K562 (cell line): ENCODE results near the gene POLRMT. TPM values are rescaled to one million over a fixed set of nuclear protein-coding genes. Genes with fewer than 3 reads are reported as not detected.

ENCODE experiments used
- BMI1 ChIP-seq: fragments of 150-350 bp; IDR thresholded peaks from 2 replicates; pipeline ENCODE4 v1.6.1; 2014; ENCODE audit warnings: low read length
- CBFB ChIP-seq: sonication (generic); formaldehyde crosslinking; IDR thresholded peaks from 2 replicates; pipeline ENCODE4 v1.4.0; 2020; ENCODE audit warnings: mild to moderate bottlenecking, missing genetic modification reagents
- ESRRB ChIP-seq: fragments of 250-450 bp; sonication (Bioruptor Pico); IDR thresholded peaks from 2 replicates; pipeline ENCODE4 v1.5.0; 2020; ENCODE audit warnings: mild to moderate bottlenecking, moderate library complexity, borderline replicate concordance
- ETV5 ChIP-seq: sonication (generic); formaldehyde crosslinking; IDR thresholded peaks from 2 replicates; pipeline ENCODE4 v1.4.0; 2020; ENCODE audit warnings: low read depth, mild to moderate bottlenecking, missing genetic modification reagents
- GABPB2 ChIP-seq: fragments of 250-450 bp; sonication (Bioruptor Pico); conservative IDR thresholded peaks from 2 replicates; pipeline ENCODE4 v1.5.1; 2021; ENCODE audit warnings: mild to moderate bottlenecking
- GATA2 ChIP-seq: sonication (generic); formaldehyde crosslinking; IDR thresholded peaks from 2 replicates; pipeline ENCODE4 v1.4.0; 2020; ENCODE audit warnings: mild to moderate bottlenecking, missing genetic modification reagents
- HDAC2 ChIP-seq: fragments of 450-650 bp; IDR thresholded peaks from 2 replicates; pipeline ENCODE4 v1.6.1; 2016; ENCODE audit warnings: mild to moderate bottlenecking
- HNRNPUL1 ChIP-seq: fragments of 200-400 bp; formaldehyde crosslinking; IDR thresholded peaks from 2 replicates; pipeline ENCODE4 v1.6.1; 2017; ENCODE audit warnings: low read length
- JUNB ChIP-seq: fragments of 450-650 bp; formaldehyde crosslinking; conservative IDR thresholded peaks from 2 replicates; pipeline ENCODE4 v1.4.0; 2020; ENCODE audit warnings: mild to moderate bottlenecking
- MCM7 ChIP-seq, 2 experiments: fragments of 450-650 bp; IDR thresholded peaks; 2 replicates each; pipeline ENCODE4 v1.6.1; 2016 to 2018
- NCOA4 ChIP-seq: fragments of 450-650 bp; IDR thresholded peaks from 2 replicates; pipeline ENCODE4 v1.6.1; 2018; ENCODE audit warnings: mild to moderate bottlenecking; ENCODE audit not compliant: partially characterized antibody
- NCOA6 ChIP-seq: fragments of 450-650 bp; IDR thresholded peaks from 2 replicates; pipeline ENCODE4 v1.6.1; 2017; ENCODE audit warnings: mild to moderate bottlenecking
- NR2C1 ChIP-seq, 2 experiments: fragments of 450-650 bp; IDR thresholded peaks; 2 replicates each; pipeline ENCODE4 v1.6.1; 2017; ENCODE audit warnings: mild to moderate bottlenecking in 2 of 2, antibody characterized with exemption in 1 of 2, inconsistent platforms in 1 of 2, missing compliant biosample characterization in 1 of 2, missing genetic modification characterization in 1 of 2
- NR4A1 ChIP-seq, 2 experiments: fragments of 250-450 bp in 1 of 2; fragments of 450-650 bp in 1 of 2; sonication (Bioruptor Pico) in 1 of 2; IDR thresholded peaks; 2 replicates each; pipeline versions ENCODE4 v1.4.0 to v1.6.1; 2016 to 2020; ENCODE audit warnings: mild to moderate bottlenecking in 2 of 2, missing compliant biosample characterization in 1 of 2, missing genetic modification characterization in 1 of 2, moderate library complexity in 1 of 2
- POLR2H ChIP-seq: IDR thresholded peaks from 2 replicates; pipeline ENCODE4 v1.6.1; 2016; ENCODE audit warnings: missing genetic modification characterization, low read depth, mild to moderate bottlenecking, control low read depth, missing compliant biosample characterization, moderate library complexity
- RNF2 ChIP-seq: sonication (generic); IDR thresholded peaks from 2 replicates; pipeline ENCODE4 v1.6.1; 2016
- SETDB1 ChIP-seq: IDR thresholded peaks from one replicate; pipeline ENCODE4 v1.6.1; 2012; ENCODE audit warnings: low read length, control low read depth, inconsistent platforms
- XRCC4 ChIP-seq: IDR thresholded peaks from one replicate; pipeline ENCODE4 v1.6.1; 2011; ENCODE audit not compliant: insufficient read depth, insufficient read length; ENCODE audit errors: extremely low read depth
- ZBTB7A ChIP-seq: IDR thresholded peaks from 2 replicates; pipeline ENCODE4 v1.6.1; 2011; ENCODE audit warnings: low read depth, mild to moderate bottlenecking, low read length, moderate library complexity, borderline replicate concordance; ENCODE audit not compliant: control insufficient read depth
- ZFP30 ChIP-seq: fragments of 250-450 bp; sonication (Bioruptor Pico); IDR thresholded peaks from 2 replicates; pipeline ENCODE4 v1.8.0; 2022; ENCODE audit warnings: moderate library complexity, mild to moderate bottlenecking, inconsistent platforms, borderline replicate concordance
- ZHX1 ChIP-seq: fragments of 150-350 bp; conservative IDR thresholded peaks from 2 replicates; pipeline ENCODE4 v1.6.1; 2014; ENCODE audit warnings: low read length
- ZNF232 ChIP-seq: sonication (generic); formaldehyde crosslinking; IDR thresholded peaks from 2 replicates; pipeline ENCODE4 v1.8.0; 2022; ENCODE audit warnings: mild to moderate bottlenecking, missing genetic modification reagents
- polyA plus RNA-seq, 8 experiments: library from polyadenylated mRNA; depleted of rRNA in 4 of 8; stranded (reverse) in 5 of 8; unstranded in 3 of 8; fragments of >200 nt; fragmentation: Nextera tagmentation in 2 of 8; fragmentation: Illumina TruSeq in 1 of 8; extraction: Ambion mirVana in 2 of 8; extraction: Trizol in 1 of 8; gene quantifications; 2 replicates each; pipeline versions ENCODE4 v1.2.1 to v1.2.3, GENCODE V29; 2011 to 2014; ENCODE audit warnings: inconsistent platforms in 1 of 8, missing spikeins in 1 of 8
- total RNA-seq, 7 experiments: library from RNA; depleted of rRNA in 6 of 7; stranded (reverse); fragments of >200 nt in 6 of 7; fragmentation: Illumina TruSeq in 2 of 7; extraction: Trizol in 2 of 7; gene quantifications; 2 replicates each; pipeline versions ENCODE4 v1.2.1 to v1.2.3, GENCODE V29; 2011 to 2021; ENCODE audit warnings: low replicate concordance in 1 of 7
- TF ChIP-seq, protein P1 (sequence below): fragments of 200-400 bp; formaldehyde crosslinking; IDR thresholded peaks from 2 replicates; pipeline ENCODE4 v1.6.1; 2017; ENCODE audit warnings: mild to moderate bottlenecking, low read depth, low read length, moderate library complexity
- TF ChIP-seq, protein P2 (sequence below): fragments of 450-650 bp; IDR thresholded peaks from one replicate; pipeline ENCODE4 v1.6.1; 2018; ENCODE audit warnings: mild to moderate bottlenecking, moderate library complexity; ENCODE audit not compliant: partially characterized antibody

POLRMT gene
- total and polyA plus RNA-seq, 9 of the 15 experiments (the other 6 are each of a cell fraction or from before 2014, with no cell fraction given), result 30.3 to 144 (median 68.0) TPM

GRCh38 chr19:662962-663681 lies 29.8 kb upstream of the POLRMT start, which contains the start of gene RNF126 (continued):
- TF ChIP-seq, protein P1, sequence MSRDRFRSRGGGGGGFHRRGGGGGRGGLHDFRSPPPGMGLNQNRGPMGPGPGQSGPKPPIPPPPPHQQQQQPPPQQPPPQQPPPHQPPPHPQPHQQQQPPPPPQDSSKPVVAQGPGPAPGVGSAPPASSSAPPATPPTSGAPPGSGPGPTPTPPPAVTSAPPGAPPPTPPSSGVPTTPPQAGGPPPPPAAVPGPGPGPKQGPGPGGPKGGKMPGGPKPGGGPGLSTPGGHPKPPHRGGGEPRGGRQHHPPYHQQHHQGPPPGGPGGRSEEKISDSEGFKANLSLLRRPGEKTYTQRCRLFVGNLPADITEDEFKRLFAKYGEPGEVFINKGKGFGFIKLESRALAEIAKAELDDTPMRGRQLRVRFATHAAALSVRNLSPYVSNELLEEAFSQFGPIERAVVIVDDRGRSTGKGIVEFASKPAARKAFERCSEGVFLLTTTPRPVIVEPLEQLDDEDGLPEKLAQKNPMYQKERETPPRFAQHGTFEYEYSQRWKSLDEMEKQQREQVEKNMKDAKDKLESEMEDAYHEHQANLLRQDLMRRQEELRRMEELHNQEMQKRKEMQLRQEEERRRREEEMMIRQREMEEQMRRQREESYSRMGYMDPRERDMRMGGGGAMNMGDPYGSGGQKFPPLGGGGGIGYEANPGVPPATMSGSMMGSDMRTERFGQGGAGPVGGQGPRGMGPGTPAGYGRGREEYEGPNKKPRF, result no peak
- no peak for TF ChIP-seq RNF2
- TF ChIP-seq ESRRB, result no peak
- no peak for TF ChIP-seq ZFP30
- no peak for TF ChIP-seq HDAC2
- no peak for TF ChIP-seq JUNB
- no peak for TF ChIP-seq NR2C1 (IDR thresholded peaks at IDR 0.05)
- no peak for TF ChIP-seq NR2C1 (tag; IDR thresholded peaks at IDR 0.05)
- TF ChIP-seq POLR2H, result no peak
- TF ChIP-seq NCOA4, result no peak
- peak; percentile 55; the same call in 1 of the 2 replicates for TF ChIP-seq ZBTB7A
- TF ChIP-seq MCM7 (IDR thresholded peaks at IDR 0.05), result no peak
- no peak for TF ChIP-seq CBFB (CRISPR knock-in tag)
- no peak for TF ChIP-seq ZNF232 (CRISPR knock-in tag)
- TF ChIP-seq NCOA6, result no peak
- no peak for TF ChIP-seq SETDB1
- TF ChIP-seq GABPB2 (CRISPR knock-in tag), result no peak
- TF ChIP-seq ZHX1, result no peak
- TF ChIP-seq XRCC4, result no peak
- TF ChIP-seq BMI1, result no peak
- TF ChIP-seq, protein P2, sequence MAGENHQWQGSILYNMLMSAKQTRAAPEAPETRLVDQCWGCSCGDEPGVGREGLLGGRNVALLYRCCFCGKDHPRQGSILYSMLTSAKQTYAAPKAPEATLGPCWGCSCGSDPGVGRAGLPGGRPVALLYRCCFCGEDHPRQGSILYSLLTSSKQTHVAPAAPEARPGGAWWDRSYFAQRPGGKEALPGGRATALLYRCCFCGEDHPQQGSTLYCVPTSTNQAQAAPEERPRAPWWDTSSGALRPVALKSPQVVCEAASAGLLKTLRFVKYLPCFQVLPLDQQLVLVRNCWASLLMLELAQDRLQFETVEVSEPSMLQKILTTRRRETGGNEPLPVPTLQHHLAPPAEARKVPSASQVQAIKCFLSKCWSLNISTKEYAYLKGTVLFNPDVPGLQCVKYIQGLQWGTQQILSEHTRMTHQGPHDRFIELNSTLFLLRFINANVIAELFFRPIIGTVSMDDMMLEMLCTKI, result no peak
- TF ChIP-seq GATA2, result no peak
- no peak for TF ChIP-seq HNRNPUL1
- peak; percentile 17; the same call in 1 of the 2 replicates for TF ChIP-seq ETV5
- TF ChIP-seq NR4A1 (CRISPR knock-in tag; IDR thresholded peaks at IDR 0.05), result no peak
- TF ChIP-seq NR4A1 (tag; IDR thresholded peaks at IDR 0.05), result no peak
